Calu3 (cell line): ENCODE results near the gene TRIM71. TPM values are rescaled to one million over a fixed set of nuclear protein-coding genes. Genes with fewer than 3 reads are reported as not detected.

Experiments used
- BruUV-seq: library from RNA; stranded (reverse); fragments of 400-500 nt; replicated peaks from 2 replicates; lab custom pipeline; 2021; lab: Mats Ljungman, UMichigan
- CTCF ChIA-PET: fragments of 300-600 bp; sonication (Branson Sonifier 250); formaldehyde crosslinking; loops from one replicate; lab custom pipeline; 2022; ENCODE audit warnings: antibody characterized with exemption; lab: Charles Lee
- DNase-seq: peaks from one replicate; pipeline ENCODE4 v3.0.0; 2022
- H3K27ac Mint-ChIP-seq: one replicate; pipeline ENCODE4 v1.8.0; 2022; ENCODE audit warnings: mixed read lengths; ENCODE audit not compliant: unreplicated experiment
- H3K27me3 Mint-ChIP-seq: one replicate; pipeline ENCODE4 v1.8.0; 2022; ENCODE audit warnings: mixed read lengths; ENCODE audit not compliant: unreplicated experiment
- H3K36me3 Mint-ChIP-seq: one replicate; pipeline ENCODE4 v1.8.0; 2022; ENCODE audit warnings: mild to moderate bottlenecking, moderate library complexity, mixed read lengths; ENCODE audit not compliant: insufficient read depth, unreplicated experiment
- H3K4me1 Mint-ChIP-seq: one replicate; pipeline ENCODE4 v1.8.0; 2022; ENCODE audit warnings: mild to moderate bottlenecking, low read depth, mixed read lengths; ENCODE audit not compliant: unreplicated experiment
- H3K4me3 Mint-ChIP-seq: one replicate; pipeline ENCODE4 v1.8.0; 2022; ENCODE audit warnings: mild to moderate bottlenecking, low read depth, moderate library complexity, mixed read lengths; ENCODE audit not compliant: unreplicated experiment
- H3K9me3 Mint-ChIP-seq: one replicate; pipeline ENCODE4 v1.8.0; 2022; ENCODE audit warnings: low read depth, mixed read lengths; ENCODE audit not compliant: unreplicated experiment
- CTCF ChIP-seq: fragments of 200-600 bp; IDR thresholded peaks from one replicate; pipeline ENCODE4 v1.8.0; 2022; ENCODE audit warnings: antibody characterized with exemption; ENCODE audit not compliant: unreplicated experiment
- intact Hi-C: fragments of 100-400 bp; cut with micrococcal nuclease; formaldehyde crosslinking; loops from one replicate; pipeline ENCODE4 v1.10.0; 2022; ENCODE audit not compliant: unreplicated experiment
- total RNA-seq: library from RNA; stranded (reverse); gene quantifications from 2 replicates; pipeline ENCODE4 v1.2.3, GENCODE V29; 2022

TRIM71 gene
- total RNA-seq, 1 experiment from 2014 or later, result not detected

DNA sequence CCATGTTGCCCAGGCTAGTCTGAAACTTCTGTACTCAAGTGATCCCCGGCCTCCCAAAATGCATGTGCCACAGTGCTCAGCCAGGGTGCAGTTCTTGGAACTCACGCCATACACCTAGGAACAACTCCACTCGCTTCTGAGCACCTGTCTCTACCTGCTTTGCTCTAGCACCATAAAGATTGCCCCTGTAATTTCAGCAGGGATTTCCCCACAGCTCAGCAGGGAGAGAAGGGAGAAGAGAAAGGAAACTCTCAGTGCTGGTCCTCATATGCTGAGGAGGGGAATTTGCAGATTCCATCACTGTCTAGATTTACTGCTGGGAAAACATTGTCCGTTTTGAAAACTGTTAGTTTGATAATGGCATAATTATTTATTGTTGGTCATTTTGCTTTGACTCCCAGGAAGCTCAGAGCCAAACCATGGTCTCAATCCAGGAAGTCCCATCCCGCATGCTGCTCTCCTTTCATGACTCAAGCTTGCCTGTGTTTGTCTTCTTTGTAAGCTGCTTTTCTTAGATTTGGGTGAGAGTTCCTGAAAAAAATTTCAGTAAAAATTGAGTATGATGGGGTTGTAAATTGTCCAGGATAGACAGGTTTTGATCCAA is 24.2 kb downstream of the TRIM71 start:
- CTCF ChIA-PET, result interaction anchor here (1.1 kb wide), 1 partner anchor 9 kb away, joined by 4 read pairs; no protein-coding TSS in a partner anchor
- intact Hi-C loops, result no loop called here
- Mint-ChIP-seq H3K27me3 (no peaks in the 10 kb centered on the region), H3K9me3 (no peaks in the 10 kb centered on the region), H3K36me3 (no peaks in the 10 kb centered on the region), H3K4me1 (peaks cover 9% of the 10 kb centered on the region), H3K4me3 (no peak overlapping the region), H3K27ac (peak overlapping the region; percentile 27)
- no TSS peak for BruUV-seq
- no peak for TF ChIP-seq CTCF
- DNase-seq, result no peak

- BruUV-seq, result no TSS peak
- TF ChIP-seq CTCF, result no peak
- intact Hi-C loops, result no loop called here
- H3K4me3 Mint-ChIP-seq, result no peak overlapping the region
- no peaks in the 10 kb centered on the region for H3K9me3 Mint-ChIP-seq
- DNase-seq, result peak; percentile 32
- H3K27ac Mint-ChIP-seq, result peak overlapping the region; percentile 27
- H3K4me1 Mint-ChIP-seq, result peaks cover 9% of the 10 kb centered on the region
- no peaks in the 10 kb centered on the region for H3K27me3 Mint-ChIP-seq
- CTCF ChIA-PET, result interaction anchor here (1.1 kb wide), 1 partner anchor 8 kb away, joined by 4 read pairs; no protein-coding TSS in a partner anchor
- no peaks in the 10 kb centered on the region for H3K36me3 Mint-ChIP-seq
Measured at GRCh38 chr3:32842531-32842931, 24.7 kb downstream of the TRIM71 start.

- BruUV-seq, result no TSS peak
- Mint-ChIP-seq H3K36me3 (no peaks in the 10 kb centered on the region), H3K4me1 (peaks cover 9% of the 10 kb centered on the region), H3K27me3 (no peaks in the 10 kb centered on the region), H3K9me3 (no peaks in the 10 kb centered on the region), H3K27ac (no peak overlapping the region), H3K4me3 (no peak overlapping the region)
- DNase-seq, result no peak
- intact Hi-C loops, result no loop called here
- CTCF ChIA-PET, result no interaction called here
- no peak for TF ChIP-seq CTCF
Measured at GRCh38 chr3:32842987-32843386, 25.2 kb downstream of the TRIM71 start.

- H3K36me3 Mint-ChIP-seq, result no peaks in the 10 kb centered on the region
- TF ChIP-seq CTCF, result no peak
Measured at GRCh38 chr3:32843510-32844321, 25.9 kb downstream of the TRIM71 start.

More at GRCh38 chr3:32843510-32844321, 25.9 kb downstream of the TRIM71 start:
- intact Hi-C loops, result no loop called here
- Mint-ChIP-seq H3K27me3 (no peaks in the 10 kb centered on the region), H3K27ac (no peak overlapping the region), H3K4me1 (peaks cover 9% of the 10 kb centered on the region), H3K9me3 (no peaks in the 10 kb centered on the region), H3K4me3 (no peak overlapping the region)
- CTCF ChIA-PET, result no interaction called here
- no peak for DNase-seq
- no TSS peak for BruUV-seq
